IPS DF 6.9 (cell line): ENCODE results near the gene ACSM3.
"Not testable (repeated sequence)": the region's sequence is repeated elsewhere in the genome, so short reads cannot be mapped to it uniquely, and the experiment has no call there.

Source experiments
- DNase-seq: peaks from one replicate; pipeline ENCODE4 v3.0.0-alpha.2; 2013; ENCODE audit warnings: low read depth, low spot score
- H3K27ac ChIP-seq: one replicate; pipeline ENCODE4 v1.5.1; 2013; ENCODE audit warnings: low read length, control low read depth
- H3K27me3 ChIP-seq: 2 replicates; pipeline ENCODE4 v1.6.1; 2013; ENCODE audit warnings: mild to moderate bottlenecking, low read length; ENCODE audit not compliant: control insufficient read depth, insufficient read depth
- H3K36me3 ChIP-seq: 2 replicates; pipeline ENCODE4 v1.6.1; 2013; ENCODE audit warnings: low read length; ENCODE audit not compliant: control insufficient read depth, insufficient read depth
- H3K4me1 ChIP-seq: 2 replicates; pipeline ENCODE4 v1.6.1; 2013; ENCODE audit warnings: low read length; ENCODE audit not compliant: control insufficient read depth, insufficient read depth
- H3K4me3 ChIP-seq: 2 replicates; pipeline ENCODE4 v1.5.1; 2013; ENCODE audit warnings: mild to moderate bottlenecking, low read length
- H3K9me3 ChIP-seq: 2 replicates; pipeline ENCODE4 v1.6.1; 2013; ENCODE audit warnings: low read length, inconsistent platforms; ENCODE audit not compliant: control insufficient read depth, insufficient read depth
- WGBS: extraction: QIAGEN DNeasy Blood & Tissue Kit; methylation state at CpG from one replicate; pipeline ENCODE4 v1.1.7; 2013; ENCODE audit warnings: mixed read lengths, missing lambda C conversion rate; ENCODE audit not compliant: insufficient read length, insufficient coverage; 5-methylcytosine and 5-hydroxymethylcytosine counted together

ACSM3 gene

GRCh38 chr16:20763461-20764232 lies at the start of gene ACSM3:
Gene ACSM3, plus strand, starts transcription at chr16:20764014. Its CDS starts 6,021 bp downstream, at chr16:20770035.
- no peaks in the 10 kb centered on the region for H3K9me3 ChIP-seq
- no peaks in the 10 kb centered on the region for H3K27me3 ChIP-seq
- no peaks in the 10 kb centered on the region for H3K36me3 ChIP-seq
- H3K4me3 ChIP-seq = peak within 1 kb of the TSS; percentile 34; the same call in 1 of the 2 replicates
- H3K4me1 ChIP-seq = no peaks in the 10 kb centered on the region
- no peak within 1 kb of the TSS for H3K27ac ChIP-seq
- peak; percentile 45 for DNase-seq
- no CpG with 5 or more reads among the region's 10 CpGs for WGBS

- not testable (repeated sequence) for H3K36me3 ChIP-seq, DNase-seq, H3K4me1 ChIP-seq, H3K4me3 ChIP-seq, H3K27ac ChIP-seq, H3K27me3 ChIP-seq, H3K9me3 ChIP-seq
Observed at GRCh38 chr16:20717718-20718117, 46.1 kb upstream of the ACSM3 start.

- no CpG with 5 or more reads among the region's 4 CpGs for WGBS
Observed at GRCh38 chr16:20720251-20720650, 43.6 kb upstream of the ACSM3 start.

GRCh38 chr16:20726661-20727060 lies 37.2 kb upstream of the ACSM3 start:
- Histone ChIP-seq H3K4me1 (no peaks in the 10 kb centered on the region), H3K36me3 (no peaks in the 10 kb centered on the region), H3K4me3 (no peak overlapping the region), H3K9me3 (no peaks in the 10 kb centered on the region), H3K27me3 (no peaks in the 10 kb centered on the region), H3K27ac (no peak overlapping the region)
- DNase-seq = no peak

More at GRCh38 chr16:20720251-20720650, 43.6 kb upstream of the ACSM3 start:
- H3K4me3 ChIP-seq = no peak overlapping the region
- DNase-seq = no peak
- no peaks in the 10 kb centered on the region for H3K27me3 ChIP-seq
- H3K27ac ChIP-seq = no peak overlapping the region
- no peaks in the 10 kb centered on the region for H3K4me1 ChIP-seq
- no peaks in the 10 kb centered on the region for H3K9me3 ChIP-seq
- H3K36me3 ChIP-seq = no peaks in the 10 kb centered on the region

- Histone ChIP-seq H3K9me3 (no peaks in the 10 kb centered on the region), H3K27ac (no peak overlapping the region), H3K4me1 (no peaks in the 10 kb centered on the region), H3K27me3 (no peaks in the 10 kb centered on the region), H3K36me3 (no peaks in the 10 kb centered on the region), H3K4me3 (no peak overlapping the region)
- no peak for DNase-seq
- no CpG with 5 or more reads among the region's 3 CpGs for WGBS
Observed at GRCh38 chr16:20727181-20727580, 36.6 kb upstream of the ACSM3 start.

- no CpG with 5 or more reads among the region's 3 CpGs for WGBS
- H3K9me3 ChIP-seq = no peaks in the 10 kb centered on the region
- no peak overlapping the region for H3K4me3 ChIP-seq
- H3K36me3 ChIP-seq = no peaks in the 10 kb centered on the region
- H3K27ac ChIP-seq = no peak overlapping the region
- no peak for DNase-seq
- H3K27me3 ChIP-seq = no peaks in the 10 kb centered on the region
- H3K4me1 ChIP-seq = no peaks in the 10 kb centered on the region
Observed at GRCh38 chr16:20729141-20729540, 34.7 kb upstream of the ACSM3 start.

- DNase-seq = no peak
- Histone ChIP-seq H3K27me3 (no peaks in the 10 kb centered on the region), H3K4me1 (no peaks in the 10 kb centered on the region), H3K27ac (no peak overlapping the region), H3K4me3 (no peak overlapping the region), H3K9me3 (no peaks in the 10 kb centered on the region), H3K36me3 (peaks cover 3% of the 10 kb centered on the region; the same call in 1 of the 2 replicates)
- 100% methylated on average over 2 of the region's 3 CpGs for WGBS
Observed at GRCh38 chr16:20734056-20734455, 29.8 kb upstream of the ACSM3 start.

GRCh38 chr16:20734782-20735181 lies 29.0 kb upstream of the ACSM3 start:
- DNase-seq = no peak
- Histone ChIP-seq H3K27me3 (no peaks in the 10 kb centered on the region), H3K4me3 (no peak overlapping the region), H3K9me3 (no peaks in the 10 kb centered on the region), H3K36me3 (peaks cover 3% of the 10 kb centered on the region; the same call in 1 of the 2 replicates), H3K27ac (no peak overlapping the region), H3K4me1 (no peaks in the 10 kb centered on the region)
- no CpG with 5 or more reads among the region's 3 CpGs for WGBS

- no peaks in the 10 kb centered on the region for H3K4me1 ChIP-seq
- peaks cover 3% of the 10 kb centered on the region; the same call in 1 of the 2 replicates for H3K36me3 ChIP-seq
- no CpG with 5 or more reads among the region's 1 CpG for WGBS
- no peak overlapping the region for H3K4me3 ChIP-seq
- no peaks in the 10 kb centered on the region for H3K27me3 ChIP-seq
- no peaks in the 10 kb centered on the region for H3K9me3 ChIP-seq
- no peak for DNase-seq
- H3K27ac ChIP-seq = no peak overlapping the region
Observed at GRCh38 chr16:20735490-20735889, 28.3 kb upstream of the ACSM3 start.

- Histone ChIP-seq H3K36me3 (peaks cover 3% of the 10 kb centered on the region; the same call in 1 of the 2 replicates), H3K9me3 (no peaks in the 10 kb centered on the region), H3K27ac (no peak overlapping the region), H3K4me3 (peak overlapping the region; percentile 97; the same call in 1 of the 2 replicates), H3K27me3 (no peaks in the 10 kb centered on the region), H3K4me1 (no peaks in the 10 kb centered on the region)
- DNase-seq = no peak
- no CpG with 5 or more reads among the region's 11 CpGs for WGBS
Observed at GRCh38 chr16:20740007-20740883, 23.6 kb upstream of the ACSM3 start.
